Spleen (tissue), 7 donors: ENCODE data around the gene NOS1AP.

Experiments
- POLR2A ChIP-seq, 3 donors: fragments of 450-650 bp; IDR thresholded peaks; one replicate each; pipeline ENCODE4 v1.5.1; 2017; ENCODE audit warnings: antibody characterized with exemption in 3 of 3, mild to moderate bottlenecking in 1 of 3
- POLR2AphosphoS5 ChIP-seq, 3 donors: sonication (generic); formaldehyde crosslinking; IDR thresholded peaks; one replicate each; pipeline ENCODE4 v1.5.1; 2017; ENCODE audit warnings: antibody characterized with exemption in 3 of 3
- TF ChIP-seq, protein P1 (sequence below), 11 experiments: fragments of 200-600 bp in 7 of 11; fragments of 450-650 bp in 4 of 11; sonication (generic) in 4 of 11; IDR thresholded peaks in 8 of 11; conservative IDR thresholded peaks in 3 of 11; 1 replicate in 7 of 11; 2 replicates in 4 of 11; pipeline versions ENCODE4 v1.4.0 to v1.8.0; 2016 to 2021; ENCODE audit warnings: antibody characterized with exemption in 11 of 11, inconsistent platforms in 4 of 11, mild to moderate bottlenecking in 1 of 11
- donor health status: DM: no; HTN: no; CAD: no; lungs with moderate emphysema.
- donor health status: DM: no; HTN: no; CAD: no.
- donor health status: DM: no; HTN: no; CAD: no.

DNA sequence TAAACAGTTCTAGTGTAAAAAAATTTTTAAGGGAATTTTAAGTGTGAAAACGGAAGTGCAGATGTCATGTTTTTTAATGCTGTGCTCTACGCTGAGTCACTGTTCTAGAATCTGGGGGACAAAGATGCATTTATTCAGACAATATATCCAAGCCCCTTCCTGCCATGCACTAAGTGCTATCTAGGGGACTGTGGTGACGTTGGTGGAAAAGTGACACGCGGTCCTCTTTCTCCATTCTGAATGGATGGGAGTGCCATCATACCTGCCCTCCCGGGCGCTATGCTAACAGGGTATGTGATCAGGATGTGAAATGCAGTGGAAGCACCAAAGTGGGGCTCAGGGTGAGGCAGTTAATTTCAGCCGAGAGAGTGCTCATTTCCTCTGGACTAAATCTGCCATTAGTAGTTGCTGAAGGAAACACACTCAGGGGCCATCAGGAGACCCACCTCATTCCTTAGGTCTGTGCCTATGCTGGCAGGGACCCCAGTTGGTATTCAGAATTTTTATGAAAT lies 318.6 kb downstream of the NOS1AP start:
- TF ChIP-seq, protein P1, sequence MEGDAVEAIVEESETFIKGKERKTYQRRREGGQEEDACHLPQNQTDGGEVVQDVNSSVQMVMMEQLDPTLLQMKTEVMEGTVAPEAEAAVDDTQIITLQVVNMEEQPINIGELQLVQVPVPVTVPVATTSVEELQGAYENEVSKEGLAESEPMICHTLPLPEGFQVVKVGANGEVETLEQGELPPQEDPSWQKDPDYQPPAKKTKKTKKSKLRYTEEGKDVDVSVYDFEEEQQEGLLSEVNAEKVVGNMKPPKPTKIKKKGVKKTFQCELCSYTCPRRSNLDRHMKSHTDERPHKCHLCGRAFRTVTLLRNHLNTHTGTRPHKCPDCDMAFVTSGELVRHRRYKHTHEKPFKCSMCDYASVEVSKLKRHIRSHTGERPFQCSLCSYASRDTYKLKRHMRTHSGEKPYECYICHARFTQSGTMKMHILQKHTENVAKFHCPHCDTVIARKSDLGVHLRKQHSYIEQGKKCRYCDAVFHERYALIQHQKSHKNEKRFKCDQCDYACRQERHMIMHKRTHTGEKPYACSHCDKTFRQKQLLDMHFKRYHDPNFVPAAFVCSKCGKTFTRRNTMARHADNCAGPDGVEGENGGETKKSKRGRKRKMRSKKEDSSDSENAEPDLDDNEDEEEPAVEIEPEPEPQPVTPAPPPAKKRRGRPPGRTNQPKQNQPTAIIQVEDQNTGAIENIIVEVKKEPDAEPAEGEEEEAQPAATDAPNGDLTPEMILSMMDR (IDR thresholded peaks at IDR 0.05 in 8 of 11, conservative IDR thresholded peaks at IDR 0.05 in 3 of 11): no peak
- TF ChIP-seq POLR2AphosphoS5 (IDR thresholded peaks at IDR 0.05): no peak
- TF ChIP-seq POLR2A (IDR thresholded peaks at IDR 0.05): no peak
